Fibroblast of lung (primary cell): ENCODE results near the gene TIMMDC1. TPM values are rescaled to one million over a fixed set of nuclear protein-coding genes. Genes with fewer than 3 reads are reported as not detected.
A peak's percentile ranks its signal among the peaks of the same experiment; 100 is the strongest.

ENCODE experiments used
- DNase-seq, 2 donors: peaks; one replicate each; pipeline versions ENCODE4 v3.0.0 to v3.0.0-alpha.2; 2010; ENCODE audit warnings: low read depth in 2 of 2
- H2AFZ ChIP-seq: 2 replicates; pipeline ENCODE4 v1.5.1; 2012; ENCODE audit warnings: low read length, control low read depth, inconsistent platforms
- H3K27ac ChIP-seq: 2 replicates; pipeline ENCODE4 v1.5.1; 2011; ENCODE audit warnings: low read length, control low read depth; ENCODE audit not compliant: insufficient read depth
- H3K27me3 ChIP-seq: 2 replicates; pipeline ENCODE4 v1.5.1; 2011; ENCODE audit warnings: mild to moderate bottlenecking, low read length; ENCODE audit not compliant: control insufficient read depth, insufficient read depth
- H3K36me3 ChIP-seq: 2 replicates; pipeline ENCODE4 v1.5.1; 2011; ENCODE audit warnings: low read length; ENCODE audit not compliant: control insufficient read depth, insufficient read depth
- H3K4me1 ChIP-seq: 2 replicates; pipeline ENCODE4 v1.5.1; 2011; ENCODE audit warnings: low read length; ENCODE audit not compliant: control insufficient read depth, insufficient read depth; ENCODE audit errors: extremely low read depth
- H3K4me2 ChIP-seq: 2 replicates; pipeline ENCODE4 v1.5.1; 2011; ENCODE audit warnings: low read length, control low read depth; ENCODE audit not compliant: insufficient read depth; ENCODE audit errors: extremely low read depth
- H3K4me3 ChIP-seq, 4 experiments: fragments of 200-600 bp in 1 of 4; sonication (generic) in 1 of 4; replicated peaks in 1 of 4; 2 replicates each; pipeline ENCODE4 v1.5.1; 2011 to 2016; ENCODE audit warnings: low read length in 4 of 4, low read depth in 3 of 4, mild to moderate bottlenecking in 3 of 4, control low read depth in 2 of 4, inconsistent platforms in 1 of 4, mixed read lengths in 1 of 4; ENCODE audit not compliant: insufficient read depth in 1 of 4; ENCODE audit errors: control extremely low read depth in 1 of 4
- H3K79me2 ChIP-seq: 2 replicates; pipeline ENCODE4 v1.5.1; 2012; ENCODE audit warnings: mild to moderate bottlenecking, low read length, inconsistent platforms; ENCODE audit not compliant: control insufficient read depth, insufficient read depth
- H3K9ac ChIP-seq: 2 replicates; pipeline ENCODE4 v1.5.1; 2011; ENCODE audit warnings: mild to moderate bottlenecking, low read length, control low read depth; ENCODE audit not compliant: insufficient read depth
- H3K9me3 ChIP-seq: 2 replicates; pipeline ENCODE4 v1.5.1; 2012; ENCODE audit warnings: low read depth, low read length; ENCODE audit not compliant: control insufficient read depth, insufficient read depth
- H4K20me1 ChIP-seq: 2 replicates; pipeline ENCODE4 v1.5.1; 2011; ENCODE audit warnings: low read length; ENCODE audit not compliant: control insufficient read depth, insufficient read depth; ENCODE audit errors: extremely low read depth
- CTCF ChIP-seq, 2 donors: IDR thresholded peaks in 1 of 2; conservative IDR thresholded peaks in 1 of 2; 1 replicate in 1 of 2; 2 replicates in 1 of 2; pipeline ENCODE4 v1.5.1; 2011 to 2012; ENCODE audit warnings: low read length in 2 of 2, control low read depth in 1 of 2, inconsistent platforms in 1 of 2, low read depth in 1 of 2, mild to moderate bottlenecking in 1 of 2
- EZH2 ChIP-seq: IDR thresholded peaks from 2 replicates; pipeline ENCODE4 v1.5.1; 2012; ENCODE audit warnings: low read length, control low read depth, mild to moderate bottlenecking; ENCODE audit errors: missing control alignments
- polyA plus RNA-seq, 2 donors: library from polyadenylated mRNA; depleted of rRNA in 1 of 2; stranded (reverse) in 1 of 2; unstranded in 1 of 2; fragments of >200 nt; gene quantifications; 2 replicates each; pipeline ENCODE4 v1.2.1, GENCODE V29; 2011 to 2012; ENCODE audit warnings: missing spikeins in 1 of 2
- total RNA-seq: library from RNA; depleted of rRNA; stranded (reverse); fragments of >200 nt; gene quantifications from 2 replicates; pipeline ENCODE4 v1.2.1, GENCODE V29; 2014

Gene TIMMDC1
- total and polyA plus RNA-seq, 2 donors (not counting 1 experiment from before 2014, with no cell fraction given): 59.5 to 60.1 TPM

- H3K4me2 ChIP-seq: no peak overlapping the region
- peaks cover 5% of the 10 kb centered on the region for H3K27me3 ChIP-seq
- TF ChIP-seq EZH2: no peak
- no peak for TF ChIP-seq CTCF (conservative IDR thresholded peaks at IDR 0.05 in 1 of 2, IDR thresholded peaks at IDR 0.05 in 1 of 2; ENCODE audit: low read depth in 1 of 2, low read length in 2 of 2)
- H3K9me3 ChIP-seq: no peaks in the 10 kb centered on the region
- no peaks in the 10 kb centered on the region for H3K79me2 ChIP-seq
- no peak overlapping the region for H3K9ac ChIP-seq
- H4K20me1 ChIP-seq: no peaks in the 10 kb centered on the region
- no peak overlapping the region for H3K4me3 ChIP-seq
- H3K27ac ChIP-seq: no peak overlapping the region
- H3K4me1 ChIP-seq: no peaks in the 10 kb centered on the region
- no peak for DNase-seq
- no peak overlapping the region for H2AFZ ChIP-seq
- H3K36me3 ChIP-seq: no peaks in the 10 kb centered on the region
These were observed 59.5 kb downstream of the TIMMDC1 start for GRCh38 chr3:119557877-119558269.

GRCh38 chr3:119558626-119559317 is 60.4 kb downstream of the TIMMDC1 start:
- Histone ChIP-seq H3K4me1 (no peaks in the 10 kb centered on the region), H3K27ac (no peak overlapping the region), H3K9me3 (no peaks in the 10 kb centered on the region), H3K79me2 (no peaks in the 10 kb centered on the region), H3K27me3 (peaks cover 5% of the 10 kb centered on the region), H3K4me3 (no peak overlapping the region), H3K9ac (no peak overlapping the region), H4K20me1 (no peaks in the 10 kb centered on the region), H2AFZ (no peak overlapping the region), H3K36me3 (no peaks in the 10 kb centered on the region), H3K4me2 (no peak overlapping the region)
- no peak for DNase-seq
- TF ChIP-seq CTCF (conservative IDR thresholded peaks at IDR 0.05 in 1 of 2, IDR thresholded peaks at IDR 0.05 in 1 of 2; ENCODE audit: low read depth in 1 of 2, low read length in 2 of 2): no peak
- no peak for TF ChIP-seq EZH2

GRCh38 chr3:119559441-119559963 is 61.2 kb downstream of the TIMMDC1 start, which contains the start of gene CD80:
CD80 (minus strand) TSS chr3:119559614; CDS start chr3:119557728, 1,886 bp downstream.
- Histone ChIP-seq H3K79me2 (no peaks in the 10 kb centered on the region), H4K20me1 (no peaks in the 10 kb centered on the region), H2AFZ (no peak within 1 kb of the TSS), H3K36me3 (no peaks in the 10 kb centered on the region), H3K4me1 (no peaks in the 10 kb centered on the region), H3K9ac (no peak within 1 kb of the TSS), H3K27me3 (peaks cover 5% of the 10 kb centered on the region), H3K27ac (no peak within 1 kb of the TSS), H3K4me3 (no peak within 1 kb of the TSS), H3K4me2 (no peak within 1 kb of the TSS), H3K9me3 (no peaks in the 10 kb centered on the region)
- TF ChIP-seq EZH2 (no peak), CTCF (conservative IDR thresholded peaks at IDR 0.05 in 1 of 2, IDR thresholded peaks at IDR 0.05 in 1 of 2; ENCODE audit: low read depth in 1 of 2, low read length in 2 of 2) (peak in 1 of 2 donors; percentile 39)
- DNase-seq: peak; percentile 41 to 43
